Keratinocyte (primary cell): Measurements from ENCODE around the gene PAPPA.

ENCODE experiments used
- EZH2 ChIP-seq: IDR thresholded peaks from one replicate; pipeline ENCODE4 v1.6.1; 2012; ENCODE audit warnings: inconsistent platforms, mild to moderate bottlenecking, low read length, moderate library complexity
- TF ChIP-seq, protein P1 (sequence below), 3 experiments: IDR thresholded peaks in 1 of 3; conservative IDR thresholded peaks in 1 of 3; optimal IDR thresholded peaks in 1 of 3; 2 replicates in 2 of 3; 3 replicates in 1 of 3; pipeline versions ENCODE3 to v1.5.1; 2011; ENCODE audit warnings: low read length in 3 of 3, mild to moderate bottlenecking in 3 of 3, moderate library complexity in 2 of 3, control low read depth in 1 of 3, inconsistent platforms in 1 of 3; ENCODE audit not compliant: insufficient read depth in 2 of 3; ENCODE audit errors: extremely low read depth in 1 of 3

DNA sequence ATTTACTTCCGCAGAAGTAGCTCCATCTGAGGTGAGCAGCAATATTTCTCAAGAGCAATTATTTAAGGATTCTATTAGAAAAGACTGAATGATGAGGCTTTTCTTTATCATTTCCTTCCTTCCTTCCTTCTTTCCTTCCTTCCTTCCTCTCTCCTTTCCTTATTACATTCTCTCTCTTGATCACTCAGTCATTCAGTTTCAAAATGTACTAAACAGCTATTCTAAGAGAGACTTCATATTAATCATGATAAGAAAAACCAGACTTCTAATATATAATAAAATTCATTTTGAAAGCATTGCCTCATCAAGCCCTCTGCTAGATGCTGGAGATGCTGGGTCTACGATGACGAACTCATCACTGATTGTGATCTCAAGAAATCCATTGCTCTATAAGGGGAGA, 30.4 kb upstream of the PAPPA start:
- TF ChIP-seq, protein P1, sequence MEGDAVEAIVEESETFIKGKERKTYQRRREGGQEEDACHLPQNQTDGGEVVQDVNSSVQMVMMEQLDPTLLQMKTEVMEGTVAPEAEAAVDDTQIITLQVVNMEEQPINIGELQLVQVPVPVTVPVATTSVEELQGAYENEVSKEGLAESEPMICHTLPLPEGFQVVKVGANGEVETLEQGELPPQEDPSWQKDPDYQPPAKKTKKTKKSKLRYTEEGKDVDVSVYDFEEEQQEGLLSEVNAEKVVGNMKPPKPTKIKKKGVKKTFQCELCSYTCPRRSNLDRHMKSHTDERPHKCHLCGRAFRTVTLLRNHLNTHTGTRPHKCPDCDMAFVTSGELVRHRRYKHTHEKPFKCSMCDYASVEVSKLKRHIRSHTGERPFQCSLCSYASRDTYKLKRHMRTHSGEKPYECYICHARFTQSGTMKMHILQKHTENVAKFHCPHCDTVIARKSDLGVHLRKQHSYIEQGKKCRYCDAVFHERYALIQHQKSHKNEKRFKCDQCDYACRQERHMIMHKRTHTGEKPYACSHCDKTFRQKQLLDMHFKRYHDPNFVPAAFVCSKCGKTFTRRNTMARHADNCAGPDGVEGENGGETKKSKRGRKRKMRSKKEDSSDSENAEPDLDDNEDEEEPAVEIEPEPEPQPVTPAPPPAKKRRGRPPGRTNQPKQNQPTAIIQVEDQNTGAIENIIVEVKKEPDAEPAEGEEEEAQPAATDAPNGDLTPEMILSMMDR (optimal IDR thresholded peaks at IDR 0.05 in 1 of 3, IDR thresholded peaks at IDR 0.05 in 1 of 3, conservative IDR thresholded peaks at IDR 0.05 in 1 of 3; ENCODE audit: extremely low read depth in 1 of 3, insufficient read depth in 2 of 3, low read length in 3 of 3), result no peak
- no peak for TF ChIP-seq EZH2
